ENCODE measurements around the gene RPL10.
A peak's percentile ranks its signal among the peaks of the same experiment; 100 is the strongest.

Gene RPL10

DNA sequence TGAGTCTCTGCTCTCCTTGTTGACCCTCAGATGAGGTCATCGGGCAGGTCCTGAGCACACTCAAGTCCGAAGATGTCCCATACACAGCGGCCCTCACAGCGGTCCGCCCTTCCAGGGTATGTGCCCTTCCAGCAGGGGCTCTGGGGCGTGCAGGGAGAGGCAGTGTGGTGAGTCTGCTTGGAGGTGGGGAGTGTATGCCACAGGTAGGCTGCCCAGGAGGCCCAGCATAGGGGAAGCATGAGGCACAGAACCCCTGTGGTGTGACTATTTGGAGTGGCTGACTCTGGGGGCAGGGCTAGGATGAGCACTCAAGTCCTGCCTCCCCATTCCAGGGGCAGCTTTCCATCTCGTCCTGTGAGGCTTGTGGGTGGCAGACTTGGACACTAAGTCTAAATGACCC is 35.4 kb downstream of the RPL10 start:
- no peak for DNase-seq

DNA sequence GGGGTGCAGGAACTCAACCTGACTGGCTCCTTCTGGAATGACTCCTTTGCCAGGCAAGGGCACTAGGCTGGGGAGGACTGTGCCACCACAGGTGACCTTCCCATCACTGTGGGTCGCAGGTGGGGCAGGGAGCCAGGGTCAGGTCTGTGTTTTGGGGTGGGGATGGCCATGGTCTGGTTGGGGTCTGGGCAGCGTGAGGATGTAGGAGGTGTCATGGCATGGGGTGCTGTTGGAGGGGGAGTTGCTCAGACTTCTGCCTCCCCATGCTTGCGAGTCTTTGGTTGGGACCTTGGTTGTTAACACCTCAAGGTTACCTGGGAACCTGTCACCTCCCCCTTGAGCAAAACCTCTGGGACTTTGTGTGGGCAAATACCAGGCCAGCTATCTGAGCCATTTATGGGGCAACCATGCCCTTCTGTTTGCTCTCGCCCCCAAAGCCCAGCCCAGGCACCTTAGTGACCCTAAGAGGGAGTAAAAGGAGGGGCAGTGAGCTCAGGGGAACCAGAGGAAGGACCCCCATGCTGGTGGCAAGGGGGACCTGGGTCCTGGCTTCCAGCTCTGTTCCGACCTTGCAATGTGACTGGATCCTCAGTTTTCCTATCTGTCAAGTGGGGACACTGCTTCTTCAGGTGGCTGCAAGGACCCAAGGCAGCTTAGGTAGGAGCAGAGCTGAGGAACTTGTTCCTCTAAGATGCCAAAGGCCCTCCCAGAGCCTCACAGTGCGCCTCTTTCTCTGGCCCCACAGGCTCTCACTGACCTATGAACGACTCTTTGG is 36.4 kb downstream of the RPL10 start:
- DNase-seq = no peak

DNA sequence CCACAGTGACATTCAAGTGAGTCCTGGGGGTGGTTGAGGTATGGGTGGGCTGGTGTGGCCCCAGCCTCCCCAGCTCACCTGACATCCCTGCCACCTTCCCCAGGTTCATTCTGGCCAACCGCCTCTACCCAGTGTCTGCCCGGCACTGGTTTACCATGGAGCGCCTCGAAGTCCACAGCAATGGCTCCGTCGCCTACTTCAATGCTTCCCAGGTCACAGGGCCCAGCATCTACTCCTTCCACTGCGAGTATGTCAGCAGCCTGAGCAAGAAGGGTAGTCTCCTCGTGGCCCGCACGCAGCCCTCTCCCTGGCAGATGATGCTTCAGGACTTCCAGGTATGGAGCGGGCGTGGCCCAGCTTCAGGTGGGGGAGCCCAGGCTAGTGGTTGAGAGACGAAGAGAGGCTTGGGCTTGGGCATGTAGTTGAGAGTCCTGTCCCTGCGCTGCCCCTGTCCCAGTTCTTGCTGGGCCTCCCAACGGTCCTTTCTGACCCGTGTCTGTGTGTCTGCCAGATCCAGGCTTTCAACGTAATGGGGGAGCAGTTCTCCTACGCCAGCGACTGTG is 37.1 kb downstream of the RPL10 start:
- DNase-seq = no peak

DNA sequence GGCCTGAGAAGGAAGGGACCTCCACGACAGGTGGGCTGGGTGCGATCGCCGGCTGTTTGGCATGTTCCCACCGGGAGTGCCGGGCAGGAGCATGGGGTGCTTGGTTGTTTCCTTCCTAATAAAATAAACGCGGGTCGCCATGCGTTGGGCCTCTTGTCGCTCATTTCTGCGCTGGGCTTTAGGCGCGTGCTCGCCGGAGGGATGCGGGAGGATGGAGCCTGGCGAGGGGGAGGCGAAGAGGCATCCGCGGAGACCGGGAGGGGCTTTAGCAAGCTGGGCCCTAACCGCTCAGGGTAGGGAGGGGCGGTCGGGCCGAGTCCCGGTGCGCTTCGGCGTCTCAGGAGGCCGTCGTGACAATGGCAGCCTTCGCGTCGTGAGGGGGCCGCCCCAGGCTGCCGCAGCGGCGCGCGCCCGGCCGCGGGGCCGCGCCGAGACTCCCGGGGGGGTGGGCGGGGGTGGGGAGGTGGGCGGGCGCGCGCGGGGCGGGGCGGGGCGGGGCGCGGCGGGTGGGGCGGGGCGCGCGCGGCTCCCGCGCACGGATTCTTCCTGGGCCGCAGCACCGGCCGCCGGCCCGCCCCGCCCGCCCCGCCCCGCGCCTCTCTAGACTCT is 38.3 kb downstream of the RPL10 start:
- DNase-seq = peak; percentile 51 to 77

DNA sequence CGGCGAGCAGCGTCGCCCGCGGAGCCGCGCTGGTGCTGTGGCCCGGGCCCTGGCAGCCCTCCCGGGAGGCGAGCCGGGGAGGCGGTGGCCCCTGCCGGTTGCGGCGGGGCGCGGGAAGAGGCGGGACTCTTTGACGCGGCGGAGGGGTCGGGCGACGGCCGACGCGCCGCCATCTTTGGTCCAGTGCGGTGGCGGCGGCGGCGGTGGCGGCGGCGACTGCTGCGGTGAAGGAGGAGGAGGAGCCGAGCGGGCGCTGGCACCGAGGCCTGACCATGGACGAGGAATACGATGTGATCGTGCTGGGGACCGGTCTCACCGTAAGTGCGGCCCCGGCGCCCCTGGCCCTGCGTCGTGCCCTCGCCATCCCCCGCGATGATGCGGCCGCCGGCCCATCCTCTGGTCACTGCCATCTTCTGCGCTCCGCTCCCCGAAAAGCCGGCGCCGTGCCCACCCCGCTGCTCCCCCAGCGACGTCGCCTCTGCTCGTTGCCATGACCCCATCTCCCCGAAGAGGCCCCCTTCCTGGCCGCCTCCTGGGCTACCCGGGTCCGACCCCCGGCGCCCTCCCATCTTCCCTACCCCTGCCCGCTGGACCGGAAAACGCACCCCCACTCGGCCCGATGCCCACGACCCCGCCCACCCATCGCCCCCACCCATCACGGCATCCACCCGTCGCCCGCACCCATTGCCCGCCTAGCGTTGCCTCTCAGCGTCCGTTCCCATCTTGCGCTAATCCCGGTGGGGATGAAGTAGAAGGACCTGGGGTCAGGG is 39.0 kb downstream of the RPL10 start, which contains the start of gene GDI1:
GDI1 (plus strand) TSS at position 172 of the 770 bp plus-strand sequence; CDS start at position 273, 101 bp downstream.
- peak; percentile 46 to 73 for DNase-seq

DNA sequence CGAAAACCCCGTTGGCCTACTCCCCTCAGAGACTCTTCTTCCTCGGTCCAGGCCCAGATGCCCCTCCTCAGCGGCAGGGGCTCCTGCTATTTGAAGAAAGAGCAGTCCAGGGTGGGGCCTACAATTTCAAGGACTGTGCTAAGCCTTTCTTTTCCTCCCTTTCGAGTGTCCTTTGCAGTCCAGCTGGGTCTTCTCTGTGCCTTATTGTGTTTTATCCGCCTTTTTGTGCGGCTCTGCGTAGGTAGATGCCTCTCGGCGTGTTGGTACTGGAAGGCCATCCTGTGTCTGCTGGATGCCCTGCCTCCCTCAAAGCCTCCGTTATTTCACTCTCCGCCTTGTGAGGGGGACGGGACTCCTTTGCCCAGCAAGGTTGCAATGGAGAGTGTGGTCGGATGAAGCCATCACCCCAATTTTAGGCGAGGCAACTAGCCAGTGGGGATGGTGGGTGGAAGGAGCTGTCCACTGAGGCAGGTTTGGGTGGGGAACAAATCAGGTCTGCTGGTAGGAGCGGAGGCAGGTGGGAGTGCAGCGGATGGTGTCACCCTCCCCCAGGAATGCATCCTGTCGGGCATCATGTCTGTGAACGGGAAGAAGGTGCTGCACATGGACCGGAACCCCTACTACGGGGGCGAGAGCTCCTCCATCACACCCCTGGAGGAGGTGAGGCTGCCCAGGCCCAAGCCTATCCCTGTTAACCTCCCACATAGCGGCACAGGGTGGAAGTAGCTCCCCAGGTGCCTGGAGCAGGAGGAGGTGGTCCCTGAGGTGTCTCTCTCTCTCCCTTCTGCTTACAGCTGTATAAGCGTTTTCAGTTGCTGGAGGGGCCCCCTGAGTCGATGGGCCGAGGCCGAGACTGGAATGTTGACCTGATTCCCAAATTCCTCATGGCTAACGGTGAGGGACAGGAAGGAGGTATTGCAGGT is 40.1 kb downstream of the RPL10 start:
- no peak for DNase-seq

DNA sequence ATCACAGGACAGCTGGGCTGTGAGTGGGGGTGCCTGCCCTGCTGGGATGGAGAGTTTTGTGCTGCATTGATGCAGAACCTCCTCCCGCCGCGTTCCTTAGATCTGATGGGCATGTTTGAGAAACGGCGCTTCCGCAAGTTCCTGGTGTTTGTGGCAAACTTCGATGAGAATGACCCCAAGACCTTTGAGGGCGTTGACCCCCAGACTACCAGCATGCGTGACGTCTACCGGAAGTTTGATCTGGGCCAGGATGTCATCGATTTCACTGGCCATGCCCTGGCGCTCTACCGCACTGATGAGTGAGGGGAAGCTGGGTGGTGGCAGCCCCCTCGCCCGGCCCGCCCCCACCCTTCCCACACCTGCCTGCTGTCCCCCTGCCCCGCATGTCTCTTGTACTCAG is 41.7 kb downstream of the RPL10 start:
- DNase-seq = no peak

DNA sequence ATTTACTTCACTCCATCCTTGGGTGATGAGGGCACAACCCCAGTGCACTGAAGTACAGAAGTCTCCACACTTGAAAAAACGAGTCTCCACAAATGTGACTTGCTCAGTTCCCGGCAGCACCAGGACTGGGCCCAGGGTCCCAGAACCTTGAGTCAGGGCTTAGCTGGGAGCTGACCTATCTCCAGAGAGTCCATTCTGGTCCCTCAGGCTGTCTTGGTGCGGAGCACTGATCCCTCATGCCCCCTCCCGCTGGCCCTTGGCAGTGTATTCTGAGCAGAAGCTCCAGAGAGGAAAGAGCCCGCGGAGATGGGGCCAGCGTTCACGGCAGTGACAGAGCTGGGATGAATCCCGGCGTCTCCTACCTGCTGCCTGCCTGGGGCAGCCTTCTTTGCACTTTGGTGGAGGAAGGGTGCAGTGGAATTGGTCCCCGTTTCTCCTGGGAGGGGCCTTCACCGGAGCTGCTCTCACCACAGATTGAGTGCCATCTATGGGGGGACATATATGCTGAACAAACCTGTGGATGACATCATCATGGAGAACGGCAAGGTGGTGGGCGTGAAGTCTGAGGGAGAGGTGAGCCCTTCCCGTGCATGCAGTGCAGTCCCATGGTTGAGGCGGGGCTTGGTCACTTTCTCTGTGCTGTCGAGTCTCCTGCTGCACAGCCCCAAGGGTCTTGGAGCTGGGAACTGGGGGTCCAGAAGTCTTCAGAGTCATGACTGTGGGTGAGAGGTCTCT is 42.6 kb downstream of the RPL10 start:
- DNase-seq = no peak

DNA sequence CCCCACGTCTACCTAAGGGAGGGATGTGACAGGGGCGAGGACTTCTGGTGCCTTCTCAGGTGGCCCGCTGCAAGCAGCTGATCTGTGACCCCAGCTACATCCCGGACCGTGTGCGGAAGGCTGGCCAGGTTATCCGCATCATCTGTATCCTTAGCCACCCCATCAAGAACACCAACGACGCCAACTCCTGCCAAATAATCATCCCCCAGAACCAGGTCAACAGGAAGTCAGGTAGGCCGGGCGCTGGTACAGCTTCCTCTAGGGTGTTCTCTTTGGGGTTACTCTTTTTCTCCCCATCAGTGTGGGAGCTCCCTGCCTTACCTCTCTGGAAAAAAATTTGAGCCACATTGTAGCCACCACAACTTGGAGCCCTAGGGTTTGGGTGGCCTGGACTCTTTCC is 43.4 kb downstream of the RPL10 start:
- peak in 1 of 2 donors; percentile 37 for DNase-seq

DNA sequence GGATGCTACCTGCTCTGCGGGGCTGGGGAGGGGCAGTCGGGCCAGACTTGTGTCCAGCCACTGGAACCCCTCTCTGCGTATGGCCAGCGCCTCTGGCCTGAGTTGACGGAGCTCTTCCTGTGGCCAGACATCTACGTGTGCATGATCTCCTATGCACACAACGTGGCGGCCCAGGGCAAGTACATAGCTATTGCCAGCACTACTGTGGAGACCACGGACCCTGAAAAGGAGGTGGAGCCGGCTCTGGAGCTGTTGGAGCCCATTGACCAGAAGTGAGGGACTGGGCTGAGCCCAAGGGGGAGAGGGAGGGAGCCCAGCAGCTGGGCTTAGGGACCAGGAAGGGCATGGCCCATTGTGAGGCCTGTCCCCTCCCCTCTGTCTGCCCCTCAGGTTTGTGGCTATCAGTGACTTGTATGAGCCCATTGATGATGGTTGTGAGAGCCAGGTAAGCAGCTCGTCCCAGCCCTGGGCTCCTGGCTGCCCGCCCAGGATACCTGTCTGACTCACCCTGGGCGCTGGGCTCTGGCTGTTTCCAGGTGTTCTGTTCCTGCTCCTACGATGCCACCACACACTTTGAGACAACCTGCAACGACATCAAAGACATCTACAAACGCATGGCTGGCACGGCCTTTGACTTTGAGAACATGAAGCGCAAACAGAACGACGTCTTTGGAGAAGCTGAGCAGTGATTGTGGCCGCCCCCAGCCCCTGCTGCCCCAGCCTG is 44.0 kb downstream of the RPL10 start:
- no peak for DNase-seq

DNA sequence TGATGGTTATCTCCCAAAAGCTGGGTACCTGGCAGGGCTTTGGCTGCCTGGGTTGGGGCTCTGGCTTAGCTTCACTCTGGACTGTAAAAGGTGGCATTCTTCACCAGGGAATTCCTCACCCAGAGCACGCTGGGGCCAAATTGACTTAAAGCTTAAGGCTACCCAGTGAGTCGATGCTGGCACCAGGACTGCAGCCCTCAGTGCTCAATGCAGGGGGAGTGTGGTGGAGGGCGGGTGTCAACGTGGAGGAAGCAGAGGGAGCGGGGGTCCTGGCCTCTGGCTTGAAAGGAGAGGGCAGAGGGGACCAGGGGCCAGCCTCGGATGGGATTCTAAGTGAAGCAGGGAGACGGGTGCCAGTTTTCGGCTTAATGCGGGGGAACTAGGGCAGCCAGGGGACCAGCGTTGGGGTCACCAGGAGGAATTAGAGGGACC is 45.3 kb downstream of the RPL10 start:
- DNase-seq = no peak

DNA sequence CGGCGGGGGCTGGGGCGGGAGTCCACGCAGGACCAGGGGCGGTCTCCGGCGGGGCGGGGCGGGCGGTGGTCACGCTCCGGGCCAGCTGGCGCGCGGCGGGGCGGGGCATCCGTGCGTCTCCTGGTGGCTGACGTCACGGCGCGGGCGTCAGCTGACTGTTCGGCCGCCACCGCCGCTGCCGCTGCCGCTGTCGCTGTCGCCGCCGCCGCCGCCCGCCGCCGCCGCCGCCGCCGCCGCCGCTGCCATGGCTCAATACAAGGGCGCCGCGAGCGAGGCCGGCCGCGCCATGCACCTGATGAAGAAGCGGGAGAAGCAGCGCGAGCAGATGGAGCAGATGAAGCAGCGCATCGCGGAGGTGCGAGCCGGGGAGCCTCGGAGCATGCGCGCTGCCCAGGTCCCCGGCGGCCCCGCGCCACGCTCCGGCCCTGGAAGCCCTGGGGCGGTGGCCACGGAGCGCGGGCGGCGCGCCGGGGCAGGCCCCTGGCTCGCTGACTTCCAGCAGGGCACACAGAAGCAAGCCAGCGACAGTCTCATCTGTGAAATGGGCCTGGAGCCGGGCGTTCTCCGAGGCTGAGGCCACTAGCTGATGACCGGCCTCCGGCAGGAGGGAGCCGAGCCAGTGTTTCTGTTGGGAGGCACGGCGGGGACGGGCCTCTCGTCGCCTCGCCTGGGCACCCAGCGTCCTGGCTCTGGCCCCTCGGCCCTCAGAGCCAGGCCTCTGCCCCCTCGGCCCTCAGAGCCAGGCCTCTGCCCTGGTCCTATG is 46.0 kb downstream of the RPL10 start, which contains the start of gene FAM50A:
FAM50A (plus strand) TSS at position 150 of the 763 bp plus-strand sequence; CDS start at position 245, 95 bp downstream.
- DNase-seq = peak; percentile 67 to 75

DNA sequence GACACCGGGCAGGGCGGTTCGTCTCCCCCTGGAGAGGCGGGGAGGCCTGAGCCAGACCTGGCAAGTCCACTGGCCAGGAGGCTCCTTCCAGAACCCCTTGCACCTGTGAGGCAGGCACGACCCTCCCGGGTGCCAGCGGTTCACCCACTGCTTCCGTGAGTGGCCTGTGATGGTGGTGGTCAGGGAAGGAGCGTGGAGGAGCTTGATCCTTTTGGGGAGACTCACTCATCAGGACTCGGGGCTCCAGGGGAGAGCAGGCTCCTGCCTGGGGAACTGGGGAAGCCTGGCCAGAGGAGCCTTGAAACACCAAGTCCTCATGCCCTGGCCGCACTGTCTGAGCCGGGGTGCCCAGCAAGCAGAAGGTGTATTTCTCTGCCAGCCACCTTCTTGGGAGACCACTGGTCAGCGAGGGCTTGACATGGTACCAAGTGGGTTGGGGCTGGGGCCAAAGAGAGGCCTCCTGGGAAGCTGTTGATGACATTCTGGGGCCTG is 46.6 kb downstream of the RPL10 start:
- DNase-seq = no peak

DNA sequence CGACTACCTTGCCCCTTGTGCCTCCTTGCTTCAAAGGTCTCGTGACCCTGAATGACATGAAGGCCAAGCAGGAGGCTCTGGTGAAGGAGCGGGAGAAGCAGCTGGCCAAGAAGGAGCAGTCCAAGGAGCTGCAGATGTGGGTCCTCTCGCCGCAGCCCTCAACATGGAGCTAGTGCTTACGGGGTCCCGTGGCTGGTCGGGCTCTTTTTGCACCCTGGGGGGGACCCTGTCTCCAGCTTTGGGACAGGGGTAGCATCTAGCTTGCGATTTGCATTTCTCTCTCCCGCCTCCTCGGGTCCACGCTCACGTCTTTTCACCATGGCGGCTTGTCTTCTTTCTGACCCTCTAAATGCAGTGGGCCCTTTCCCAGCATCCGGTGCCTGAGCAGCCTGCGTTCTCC is 47.6 kb downstream of the RPL10 start:
- no peak for DNase-seq

DNA sequence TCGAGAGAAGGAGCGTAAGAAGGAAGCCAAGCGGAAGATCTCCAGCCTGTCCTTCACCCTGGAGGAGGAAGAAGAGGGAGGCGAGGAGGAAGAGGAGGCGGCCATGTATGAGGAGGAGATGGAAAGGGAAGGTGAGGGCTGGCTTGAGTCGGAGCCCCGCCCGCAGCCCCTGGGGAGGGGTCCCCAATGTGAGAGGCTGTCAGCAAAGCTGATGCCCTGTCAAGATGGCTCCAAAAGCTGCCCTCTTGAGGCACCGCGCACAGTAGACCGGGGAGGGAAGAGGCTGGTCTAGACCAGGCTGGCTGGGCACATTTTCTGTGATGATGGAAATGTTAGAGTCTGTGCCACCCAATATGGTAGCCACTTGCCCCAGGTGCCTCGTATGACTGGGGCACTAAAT is 48.3 kb downstream of the RPL10 start:
- no peak for DNase-seq

DNA sequence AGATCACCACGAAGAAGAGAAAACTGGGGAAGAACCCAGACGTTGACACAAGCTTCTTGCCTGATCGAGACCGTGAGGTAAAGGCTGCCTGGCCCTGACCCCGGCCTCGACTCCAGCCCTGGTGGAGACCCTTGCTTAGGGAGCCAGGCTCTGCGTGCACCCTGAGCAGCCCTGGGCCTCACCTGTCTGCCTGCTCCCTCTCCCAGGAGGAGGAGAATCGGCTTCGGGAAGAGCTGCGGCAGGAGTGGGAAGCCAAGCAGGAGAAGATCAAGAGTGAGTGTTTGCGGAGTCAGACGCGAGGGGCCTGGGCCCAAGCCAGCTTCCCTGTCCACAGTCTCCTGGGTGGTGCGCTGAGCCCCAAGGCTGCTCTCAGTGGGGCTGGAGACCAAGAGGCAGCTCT is 50.3 kb downstream of the RPL10 start:
- no peak for DNase-seq

DNA sequence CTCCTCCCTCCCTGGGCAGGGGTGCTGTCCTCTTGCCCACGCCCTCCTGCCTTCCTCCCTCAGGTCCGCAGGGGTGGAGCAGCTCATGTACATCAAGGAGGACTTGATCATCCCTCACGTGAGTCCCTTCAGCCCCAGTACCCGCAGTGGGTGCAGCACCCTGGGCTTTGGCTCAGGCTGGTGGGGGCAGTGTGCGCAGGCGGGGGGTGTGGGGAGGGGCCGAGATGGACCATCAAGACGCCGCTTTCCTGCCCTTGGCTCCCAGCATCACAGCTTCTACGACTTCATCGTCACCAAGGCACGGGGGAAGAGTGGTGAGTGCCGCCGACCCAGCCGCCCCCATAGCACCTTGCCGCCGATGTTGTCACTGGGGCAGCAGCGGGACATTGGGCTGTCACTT is 51.4 kb downstream of the RPL10 start:
- no peak for DNase-seq

DNA sequence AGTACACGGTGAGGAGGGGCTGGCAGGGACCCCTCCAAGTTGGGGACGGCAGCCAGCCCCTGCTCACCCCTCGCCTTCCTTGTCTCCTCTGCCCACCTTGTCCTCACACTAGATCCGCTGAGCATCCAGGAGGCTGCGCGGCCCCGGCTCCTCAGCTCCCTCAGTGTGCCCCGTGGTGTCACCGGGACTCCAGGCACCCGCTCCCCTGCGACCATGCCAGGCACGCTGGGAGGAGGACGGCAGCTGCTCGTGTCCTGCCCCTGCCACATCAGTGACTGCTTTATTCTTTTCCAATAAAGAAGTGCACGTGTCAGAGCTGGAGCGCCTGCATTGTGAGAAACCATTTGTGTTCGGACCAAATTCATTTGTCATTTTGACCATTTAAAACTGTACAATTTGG is 52.1 kb downstream of the RPL10 start:
- DNase-seq = no peak
